H4 (cell line): ENCODE results near the gene SAV1. TPM values are rescaled to one million over a fixed set of nuclear protein-coding genes. Genes with fewer than 3 reads are reported as not detected.
A peak's percentile ranks its signal among the peaks of the same experiment; 100 is the strongest.

Experiments
- DNase-seq: peaks from one replicate; pipeline ENCODE4 v3.0.0-alpha.2; 2015; ENCODE audit warnings: low spot score
- total RNA-seq: library from RNA; depleted of rRNA; stranded (reverse); fragments of >200 nt; shearing (Covaris generic); gene quantifications from 2 replicates; pipeline ENCODE4 v1.2.3, GENCODE V29; 2014; rRNA removed

SAV1 gene
- total RNA-seq, 1 experiment from 2014 or later = 19.4 TPM

DNA sequence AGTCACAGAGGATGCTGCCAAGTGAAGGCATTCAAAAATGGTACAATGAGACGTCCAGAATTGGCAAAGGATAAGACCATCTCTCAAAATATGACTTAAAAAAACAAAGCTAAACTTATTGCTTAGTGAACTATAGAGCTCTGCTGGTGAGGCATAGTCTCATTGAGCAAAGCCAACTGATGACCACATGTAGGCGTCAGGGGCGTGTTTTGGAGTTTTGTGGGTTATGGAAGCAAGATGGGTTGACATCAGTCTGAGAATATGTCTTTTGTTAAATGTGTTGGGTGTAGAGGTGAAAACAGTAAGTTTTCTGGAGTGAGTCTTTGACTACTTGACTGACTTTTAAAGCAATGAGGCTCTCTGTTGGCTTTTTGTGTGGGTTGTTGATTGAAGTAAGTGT is 60.9 kb downstream of the SAV1 start:
- no peak for DNase-seq

DNA sequence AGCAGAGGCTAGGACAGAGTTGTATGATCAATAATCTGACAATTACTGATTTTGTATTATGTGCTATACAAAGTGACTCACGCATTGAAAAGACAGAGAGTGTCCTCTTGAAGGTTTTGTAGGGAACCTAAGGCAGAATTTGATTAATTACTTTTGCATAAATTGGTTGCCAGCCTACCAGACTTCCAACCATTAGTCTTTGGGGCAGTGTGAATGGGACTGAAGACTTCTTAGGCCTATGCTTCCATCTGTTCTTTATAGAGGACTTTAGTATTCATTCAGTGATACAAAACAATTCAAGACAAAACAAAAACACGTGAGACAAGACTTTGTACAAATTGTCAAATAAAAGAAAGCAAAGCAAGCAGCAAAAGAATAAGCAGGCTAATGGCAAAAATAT is 61.6 kb downstream of the SAV1 start:
- no peak for DNase-seq

DNA sequence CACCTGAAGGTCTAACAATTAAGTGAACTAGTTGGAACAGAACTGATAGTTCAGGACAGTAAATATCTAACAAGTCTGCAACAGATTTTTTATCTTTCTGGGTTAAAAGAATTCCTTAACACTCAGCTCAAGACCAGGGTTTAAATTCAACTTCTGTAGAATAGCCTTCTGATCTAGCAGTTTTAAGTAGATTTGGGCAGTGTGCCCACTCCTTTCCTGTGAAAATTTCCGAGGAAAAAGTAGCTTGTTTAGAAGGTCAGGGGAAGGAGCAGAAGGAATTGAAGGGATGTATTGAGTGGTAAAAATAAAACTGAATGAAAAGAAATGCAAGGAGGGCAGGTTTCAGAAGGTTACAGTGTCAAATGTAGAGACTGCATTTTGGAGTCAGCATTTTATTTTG is 62.3 kb downstream of the SAV1 start:
- no peak for DNase-seq

DNA sequence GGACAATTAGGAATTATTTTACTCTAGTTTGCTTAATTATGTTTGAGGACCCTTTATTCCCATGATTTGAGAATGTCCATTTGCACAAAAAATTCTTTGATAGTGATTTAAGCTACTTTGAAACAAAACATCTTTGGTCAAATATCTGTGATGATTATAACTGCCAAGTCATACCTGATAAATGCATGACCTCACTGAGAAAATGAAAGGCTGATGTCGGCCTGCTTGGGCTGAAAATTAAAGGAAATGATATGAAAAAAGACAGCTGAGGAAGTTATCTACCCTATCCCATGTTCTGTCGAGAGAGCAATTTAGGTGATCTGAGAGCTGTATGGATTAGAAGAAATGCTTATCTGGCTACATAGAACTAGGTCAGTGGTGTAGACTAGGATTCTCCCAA is 64.5 kb downstream of the SAV1 start:
- DNase-seq = no peak

DNA sequence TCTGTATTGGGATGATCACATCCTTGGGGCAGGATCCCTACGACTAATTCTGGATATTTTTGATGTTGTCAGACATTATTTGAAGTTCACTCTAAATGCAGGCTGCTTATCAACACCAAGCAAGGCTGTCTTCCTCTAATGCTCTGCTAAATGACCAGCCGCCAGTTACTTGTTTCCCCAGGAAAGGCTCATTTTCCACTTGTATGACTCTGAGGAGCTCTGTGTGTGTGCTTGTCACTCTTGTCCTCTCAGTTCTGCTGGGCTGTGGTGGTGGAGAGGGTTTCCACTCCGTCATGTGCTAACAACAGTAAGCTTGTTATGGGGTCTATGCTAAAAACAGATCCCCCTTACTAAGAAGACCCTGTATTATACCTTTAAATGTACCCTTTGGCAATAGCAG is 66.1 kb downstream of the SAV1 start:
- no peak for DNase-seq

DNA sequence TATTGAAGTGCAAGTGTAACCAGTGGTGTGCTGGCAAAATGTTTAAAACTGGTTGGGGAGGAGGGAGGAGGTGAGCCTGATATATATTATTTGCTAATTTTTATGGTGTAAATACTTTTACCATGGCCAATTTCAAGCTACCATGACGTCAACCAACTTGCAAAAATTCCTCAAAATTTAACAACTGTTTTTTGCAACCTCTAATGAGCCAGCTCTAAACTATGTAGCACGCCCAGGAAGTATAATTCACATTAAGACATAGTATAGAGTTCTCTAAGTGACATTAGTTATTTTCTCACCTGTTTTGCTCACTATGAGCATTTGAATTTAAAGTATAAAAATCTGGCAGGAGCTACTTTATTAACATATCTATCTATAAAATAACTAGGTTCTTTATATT is 66.7 kb downstream of the SAV1 start:
- no peak for DNase-seq

DNA sequence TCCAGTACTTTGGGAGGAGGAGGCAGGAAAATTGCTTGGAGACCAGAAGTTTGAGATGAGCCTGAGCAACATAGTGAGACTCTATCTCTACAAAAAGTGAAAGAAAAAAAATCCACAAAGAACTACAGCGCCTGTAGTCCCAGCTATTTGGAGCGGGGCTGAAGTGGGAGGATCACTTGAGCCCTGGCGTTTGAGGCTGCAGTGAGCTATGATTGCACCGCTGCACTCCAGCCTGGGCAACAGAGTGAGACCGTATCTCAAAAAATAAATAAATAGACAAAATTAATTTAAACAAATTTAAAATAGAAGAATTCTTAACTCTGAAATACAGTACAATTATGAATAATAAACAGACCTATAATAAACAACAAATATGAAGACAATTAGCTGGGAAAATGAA is 67.3 kb downstream of the SAV1 start:
- DNase-seq = peak; percentile 6

DNA sequence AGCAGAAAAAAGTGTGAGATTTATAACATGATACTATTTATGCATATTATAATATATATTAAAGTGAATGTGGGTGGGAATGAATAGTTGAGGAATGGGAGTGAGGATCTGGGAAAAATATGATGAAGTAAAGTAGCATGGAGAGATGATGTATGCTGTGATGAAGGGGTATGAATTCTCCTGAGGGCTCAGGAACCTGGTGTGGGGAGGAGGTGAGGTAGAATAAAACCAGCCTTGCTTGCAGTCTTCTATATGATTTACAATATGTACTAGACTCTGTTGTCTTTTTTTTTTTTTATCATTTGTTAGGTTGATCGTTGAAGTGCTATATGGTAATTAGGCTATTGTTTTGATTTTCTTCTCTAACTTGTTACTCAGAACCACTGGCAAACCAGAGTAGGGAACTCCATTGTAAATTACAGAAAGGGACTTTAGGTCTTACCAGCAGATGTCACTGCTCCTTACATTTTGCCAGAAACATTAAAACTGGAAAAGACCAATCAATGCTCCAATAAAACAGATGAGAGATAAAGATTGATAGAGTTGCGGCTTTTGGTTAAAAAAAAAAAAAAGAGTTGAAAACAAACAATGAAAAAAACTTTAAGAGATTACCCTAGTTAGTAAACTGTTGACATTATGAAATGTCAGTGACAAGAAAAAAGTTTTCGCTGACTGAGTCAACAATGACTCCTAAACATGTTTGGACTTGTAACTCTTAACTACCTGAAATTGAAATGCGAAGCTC is 68.2 kb downstream of the SAV1 start:
- DNase-seq = peak; percentile 29

DNA sequence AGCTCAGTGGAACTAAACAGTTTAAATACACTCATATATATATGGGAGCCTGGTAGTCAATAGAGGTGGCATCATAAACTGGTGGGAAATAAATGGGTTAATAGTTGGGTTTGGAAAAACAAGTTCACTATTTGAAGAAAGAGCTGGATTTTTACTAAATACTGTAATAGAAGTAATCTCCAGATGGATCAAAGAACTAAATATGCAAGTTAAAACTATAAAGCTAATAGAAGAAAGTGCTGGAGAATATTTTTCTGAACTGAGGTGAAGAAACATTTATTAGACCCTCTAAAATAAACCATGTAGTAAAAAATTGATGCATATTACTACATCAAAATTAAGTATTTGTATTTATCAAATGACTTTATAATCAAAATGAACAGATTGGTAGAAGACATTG is 69.3 kb downstream of the SAV1 start:
- DNase-seq = no peak

DNA sequence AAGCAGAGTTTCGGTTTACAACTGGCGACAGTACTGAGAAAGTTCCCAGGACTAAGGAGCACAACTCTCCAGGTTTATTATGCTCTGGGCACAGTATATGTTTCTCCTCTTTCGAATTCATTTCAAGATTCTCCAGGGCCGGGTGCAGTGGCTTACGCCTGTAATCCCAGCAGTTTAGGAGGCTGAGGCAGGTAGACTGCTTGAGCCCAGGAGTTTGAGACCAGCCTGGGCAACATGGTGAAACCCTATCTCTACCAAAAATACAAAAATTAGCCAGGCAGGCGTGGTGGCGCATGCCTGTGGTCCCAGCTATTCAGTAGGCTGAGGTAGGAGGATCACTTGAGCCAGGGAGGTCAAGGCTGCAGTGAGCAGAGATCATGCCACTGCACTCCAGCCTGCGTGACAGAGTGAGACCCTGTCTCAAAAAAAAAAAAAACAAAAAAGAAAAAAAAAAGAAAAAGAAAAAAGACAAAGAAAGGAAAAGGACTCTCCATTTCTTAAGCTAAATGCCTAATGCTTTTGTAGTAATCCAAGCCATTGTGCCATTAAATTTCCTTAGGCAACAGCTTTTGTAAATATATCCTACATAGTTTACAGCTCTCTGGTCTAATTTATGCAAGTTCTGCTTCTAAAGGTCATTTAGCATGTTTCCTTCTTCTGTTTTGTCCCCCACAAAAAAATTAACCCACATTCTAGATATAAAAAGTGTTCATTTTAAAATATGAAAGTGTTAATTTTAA is 73.4 kb downstream of the SAV1 start:
- no peak for DNase-seq

DNA sequence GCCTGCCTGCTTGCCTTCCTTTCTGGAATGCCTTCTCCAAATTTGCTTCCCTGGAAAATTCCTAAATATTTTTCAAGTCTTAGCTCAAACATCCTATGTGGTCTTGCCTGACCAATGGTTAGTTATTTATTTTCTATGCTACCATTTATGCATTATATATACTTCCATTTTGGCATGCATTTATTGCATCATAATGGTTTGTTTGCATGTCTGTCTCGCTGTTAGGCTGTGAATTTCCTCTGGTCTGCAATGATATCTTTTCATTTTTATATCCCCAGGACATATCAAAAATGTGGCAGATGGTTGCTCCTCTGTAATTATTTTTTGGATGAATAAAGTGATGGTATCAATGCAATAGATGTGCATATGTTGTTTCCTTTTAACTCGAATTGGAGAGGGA is 77.6 kb downstream of the SAV1 start:
- no peak for DNase-seq

Other genes with a start within 250 kb of the SAV1 start
- gene MAP4K5, start 135.7 kb downstream of the SAV1 start, total RNA-seq = 23.5 and 29.0 TPM in 2 replicates
- 9.3 and 9.4 TPM in 2 replicates for gene ATL1, start 108.2 kb downstream of the SAV1 start, total RNA-seq
- 12.2 and 12.7 TPM in 2 replicates for gene NIN, start 162.9 kb upstream of the SAV1 start, total RNA-seq
- not detected in 2 replicates for gene ABHD12B, start 203.7 kb upstream of the SAV1 start, total RNA-seq